HG03045 (cell line): ENCODE results near the gene GPR137B.

Experiments
- ATAC-seq: cut with Tn5 transposase; IDR thresholded peaks from one replicate; pipeline ENCODE4 v1.9.1; 2021; ENCODE audit warnings: mild to moderate bottlenecking, moderate library complexity; ENCODE audit not compliant: unreplicated experiment

The GPR137B gene

DNA sequence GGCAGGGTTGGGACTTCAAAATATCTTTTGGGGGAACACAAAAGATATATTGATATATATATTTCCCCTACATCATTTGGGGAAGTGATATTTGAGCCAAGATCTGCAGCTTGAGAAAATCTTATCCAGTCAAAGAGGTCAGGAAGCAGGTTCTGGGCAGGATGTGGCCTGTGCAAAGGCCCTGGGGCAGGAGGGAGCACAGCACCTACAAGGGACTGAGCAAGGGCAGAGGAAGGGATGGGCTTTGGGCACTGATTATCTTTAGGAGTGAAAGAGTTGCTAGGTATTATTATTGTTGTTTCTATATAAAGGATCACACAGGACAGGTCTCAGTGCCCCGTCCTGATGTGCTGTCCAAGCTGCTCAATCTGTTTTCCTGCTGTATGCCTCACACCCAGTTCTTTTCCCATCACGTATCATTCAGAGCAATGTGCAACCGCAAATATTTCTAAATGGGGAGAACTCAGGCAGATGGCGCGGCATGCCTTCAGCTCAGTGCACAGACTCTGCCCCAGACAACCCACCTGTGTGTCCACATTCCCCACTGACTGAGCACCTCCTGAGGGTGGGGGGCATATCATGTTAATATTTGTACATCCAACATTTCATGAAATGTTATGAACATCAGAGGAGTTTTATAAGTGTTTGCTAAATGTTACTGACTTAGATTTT, 28.1 kb upstream of the GPR137B start:
- ATAC-seq: no peak

DNA sequence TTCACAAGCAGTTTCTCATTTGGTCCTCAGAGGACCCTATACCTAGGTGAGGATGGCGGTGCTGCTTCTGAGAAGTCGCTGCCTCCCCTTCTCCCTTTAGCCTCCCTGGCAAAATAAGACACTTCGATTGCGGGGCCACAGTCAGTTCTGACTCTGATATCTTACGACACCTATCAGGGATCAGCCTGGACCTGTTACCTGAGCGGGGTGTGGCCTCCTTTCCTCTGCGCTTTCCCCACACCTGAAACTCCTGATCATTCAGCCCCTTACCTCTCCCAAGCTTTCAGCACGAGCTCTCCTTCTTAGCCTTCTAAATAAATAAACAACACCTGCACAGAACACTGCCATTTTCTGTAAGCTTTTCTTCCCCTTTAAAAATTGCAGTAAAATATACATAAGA, 24.6 kb upstream of the GPR137B start:
- no peak for ATAC-seq

DNA sequence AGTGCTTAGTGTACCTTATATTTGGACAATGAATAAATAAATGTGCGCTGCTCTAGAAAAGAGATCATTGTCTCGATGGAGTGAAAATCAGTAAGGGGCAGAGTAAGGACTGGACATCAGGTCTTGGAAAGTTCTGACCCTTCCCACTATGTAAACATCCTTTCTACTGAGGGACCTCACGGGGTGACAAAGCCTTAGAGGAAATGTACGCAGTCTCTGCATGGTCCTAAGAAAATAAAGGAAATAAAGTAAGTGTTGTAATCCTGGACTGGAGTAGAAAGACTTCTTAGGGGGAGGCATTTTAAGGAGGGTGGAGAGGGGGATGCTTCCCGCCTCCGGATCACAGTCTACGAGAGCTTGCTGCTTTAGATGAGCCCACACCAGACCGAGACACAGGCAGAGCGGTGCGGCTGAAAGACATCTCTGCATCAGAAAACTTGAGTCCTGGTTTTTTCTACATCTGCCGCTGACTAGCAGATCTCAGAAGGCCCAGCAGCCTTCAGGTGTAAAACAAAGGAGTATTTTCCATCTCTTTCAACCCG, 22.3 kb upstream of the GPR137B start:
- no peak for ATAC-seq

DNA sequence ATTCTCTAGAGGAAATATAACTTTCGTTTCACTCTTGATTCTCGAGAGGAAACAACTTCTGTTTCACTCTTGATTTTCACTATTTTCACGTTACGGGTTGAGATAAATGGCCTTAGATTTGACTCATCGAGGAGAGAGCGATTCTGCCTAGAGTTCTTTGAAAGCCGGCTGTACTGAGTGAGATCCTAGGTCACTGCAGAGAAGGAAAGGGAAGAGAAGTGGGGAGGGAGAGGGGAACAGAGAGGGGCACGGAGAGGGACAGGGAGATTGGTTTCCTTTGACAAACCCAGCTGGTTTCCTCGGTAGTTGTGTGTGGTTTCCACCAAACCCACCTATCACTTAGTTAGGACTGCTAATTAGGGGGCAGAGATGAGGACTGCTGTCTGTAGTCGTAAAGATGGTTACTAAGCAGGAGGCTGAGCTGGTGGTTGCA, 21.6 kb upstream of the GPR137B start:
- no peak for ATAC-seq

DNA sequence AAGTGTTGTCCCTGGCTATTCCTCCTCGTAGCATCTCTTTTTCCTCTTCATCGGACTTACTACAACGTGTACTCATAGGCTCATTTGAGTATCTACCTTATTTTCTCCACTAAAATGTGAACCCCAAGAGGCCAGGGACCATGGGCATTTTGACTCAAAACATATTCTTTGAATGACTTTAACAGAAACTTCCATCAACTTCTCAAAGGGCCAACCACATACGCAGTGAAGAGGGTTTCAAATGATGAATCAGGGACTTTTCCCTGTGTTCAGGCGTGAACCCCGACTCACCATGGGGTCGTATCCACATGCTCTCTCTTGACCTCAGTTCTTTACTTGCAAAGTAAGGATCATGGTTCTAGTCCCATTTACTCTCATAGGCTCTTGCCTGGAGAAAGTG, 20.2 kb upstream of the GPR137B start:
- peak; percentile 65 for ATAC-seq

DNA sequence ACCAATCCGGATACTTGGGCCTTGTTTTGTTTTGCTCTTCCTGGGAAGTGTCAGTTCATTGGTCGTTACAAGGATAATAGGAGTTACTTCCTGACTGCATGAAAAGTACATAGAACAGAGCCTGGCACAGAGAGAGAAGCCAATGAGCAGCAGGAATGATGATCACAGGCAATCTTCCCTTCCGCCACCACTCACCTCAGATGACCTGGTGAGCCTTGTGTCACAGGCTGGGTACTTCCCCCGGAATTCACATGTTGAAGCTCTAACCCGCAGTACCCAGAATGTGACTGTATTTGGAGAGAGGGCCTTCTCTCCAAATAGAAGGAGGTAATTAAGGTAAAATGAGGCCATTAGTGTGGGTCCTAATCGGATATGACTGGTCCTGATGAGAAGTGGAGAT, 18.8 kb upstream of the GPR137B start:
- no peak for ATAC-seq

DNA sequence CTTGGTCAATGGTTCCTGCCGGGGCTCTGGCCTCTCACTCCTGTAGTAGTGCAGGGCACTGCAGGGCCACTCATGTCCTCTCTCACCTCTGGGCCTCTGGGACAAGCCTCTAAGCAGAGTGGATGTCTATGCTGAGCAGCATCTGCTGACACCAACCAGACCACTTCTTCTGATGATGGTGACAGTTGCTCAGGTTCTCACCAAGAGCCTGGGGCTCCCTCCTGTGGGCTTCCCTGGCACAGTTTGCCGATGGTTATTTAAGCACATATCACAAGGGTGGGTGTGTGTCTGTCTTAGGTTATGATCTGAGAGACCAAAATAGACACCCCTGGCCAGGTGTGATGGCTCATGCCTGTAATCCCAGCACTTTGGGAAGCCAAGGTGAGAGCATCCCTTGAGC, 17.4 kb upstream of the GPR137B start:
- ATAC-seq: no peak

DNA sequence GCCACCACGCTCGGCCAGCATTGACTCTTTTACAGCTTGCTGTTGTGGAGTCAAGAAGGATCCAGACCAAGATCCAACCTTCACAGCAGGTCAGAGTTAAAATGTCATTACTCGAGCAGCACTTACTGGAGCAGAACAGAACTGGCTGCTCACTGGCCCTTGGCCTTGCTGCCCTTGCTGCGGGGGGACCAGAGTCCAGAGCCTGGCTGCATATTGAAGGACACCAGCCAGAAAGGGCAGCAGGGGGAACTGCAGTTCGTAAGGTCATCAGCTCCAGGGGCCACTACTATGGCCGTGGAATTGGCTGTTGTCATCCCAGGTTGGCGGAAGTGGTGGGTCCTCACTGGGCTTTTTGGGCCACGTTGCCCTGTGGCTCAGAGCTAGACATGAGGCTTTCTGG, 15.3 kb upstream of the GPR137B start:
- ATAC-seq: no peak

DNA sequence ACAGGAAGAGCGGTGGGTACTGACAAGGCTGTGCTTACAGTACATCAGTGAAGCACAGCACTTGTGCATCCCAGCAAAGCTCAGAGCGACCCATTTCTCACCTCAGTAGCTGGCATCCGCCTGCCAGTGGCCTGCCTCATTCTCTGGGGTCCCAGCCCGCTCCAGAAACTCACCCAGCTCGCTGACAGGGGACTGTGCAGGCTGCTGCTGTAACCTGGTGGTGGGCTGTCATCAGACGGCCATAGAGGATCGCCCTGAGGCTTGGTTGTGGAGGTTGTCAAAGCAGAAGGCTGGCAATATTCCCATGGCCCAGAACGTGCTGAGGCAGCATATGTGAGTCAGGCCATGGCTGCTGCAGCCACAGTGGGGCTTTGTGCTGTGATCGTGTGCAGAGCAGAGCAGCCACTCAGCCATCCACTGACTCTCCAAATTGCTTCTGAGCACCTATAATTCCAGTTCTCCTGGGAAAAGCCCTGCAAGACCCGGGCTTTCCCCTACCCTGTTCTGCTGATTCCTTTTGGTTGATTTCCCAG, 13.6 kb upstream of the GPR137B start:
- ATAC-seq: no peak

DNA sequence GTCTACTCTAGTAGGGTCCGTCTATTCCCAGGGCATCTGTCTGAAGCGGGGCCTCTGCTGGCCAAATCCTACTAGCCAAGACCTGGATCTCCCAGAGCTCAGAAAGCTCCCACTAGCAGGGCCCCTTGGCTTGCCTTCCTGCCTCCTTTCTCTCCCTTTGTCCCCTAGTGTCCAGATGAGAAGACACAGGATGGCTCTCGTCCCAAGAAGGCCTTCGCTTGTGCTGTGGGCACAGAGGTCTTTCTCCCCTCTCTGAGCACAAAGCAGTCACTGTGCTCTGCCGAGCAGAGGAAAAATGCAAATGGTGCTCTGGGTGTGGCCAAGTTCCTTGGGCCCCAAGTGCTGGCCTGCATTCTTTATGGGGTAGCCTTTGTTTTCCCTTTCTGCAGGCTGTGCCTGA, 13.0 kb upstream of the GPR137B start:
- no peak for ATAC-seq

DNA sequence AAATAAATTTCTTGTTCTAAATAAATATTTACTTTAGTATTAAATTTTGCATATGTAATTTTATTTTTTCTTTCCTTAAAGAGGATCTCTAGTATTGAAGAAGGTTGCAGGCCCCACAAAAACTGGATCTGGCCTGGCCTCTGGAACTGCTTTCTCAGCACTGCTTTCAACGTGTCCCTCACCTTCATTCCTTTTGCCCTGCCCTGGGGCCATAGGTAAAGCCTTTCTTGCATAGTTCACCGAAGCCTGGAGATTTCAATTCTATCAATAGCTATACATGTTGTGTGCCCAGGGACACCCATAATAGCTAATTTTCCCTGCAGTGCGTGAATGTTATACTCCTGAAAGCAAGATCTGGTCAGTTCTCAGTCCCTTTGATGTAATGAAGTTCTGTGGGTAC, 12.0 kb upstream of the GPR137B start:
- no peak for ATAC-seq

DNA sequence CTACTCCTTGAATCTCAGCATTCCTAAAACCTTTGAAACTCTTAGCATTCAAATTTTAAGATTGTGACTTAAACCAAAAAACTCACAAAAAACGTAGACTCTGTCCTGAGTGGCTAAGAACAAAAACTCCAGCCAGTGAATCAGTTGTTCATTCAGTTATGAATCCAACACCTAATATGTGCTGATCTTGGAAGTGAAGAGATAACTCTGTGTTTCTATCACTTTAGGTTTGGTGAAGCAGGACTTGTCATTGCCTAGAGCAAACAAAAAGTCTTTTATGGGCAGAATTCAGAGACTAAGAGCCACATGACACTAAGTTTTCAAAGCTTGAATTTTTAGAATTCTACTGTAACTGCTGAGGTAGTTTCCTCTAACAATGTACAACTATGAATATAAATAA, 10.4 kb upstream of the GPR137B start:
- ATAC-seq: no peak

DNA sequence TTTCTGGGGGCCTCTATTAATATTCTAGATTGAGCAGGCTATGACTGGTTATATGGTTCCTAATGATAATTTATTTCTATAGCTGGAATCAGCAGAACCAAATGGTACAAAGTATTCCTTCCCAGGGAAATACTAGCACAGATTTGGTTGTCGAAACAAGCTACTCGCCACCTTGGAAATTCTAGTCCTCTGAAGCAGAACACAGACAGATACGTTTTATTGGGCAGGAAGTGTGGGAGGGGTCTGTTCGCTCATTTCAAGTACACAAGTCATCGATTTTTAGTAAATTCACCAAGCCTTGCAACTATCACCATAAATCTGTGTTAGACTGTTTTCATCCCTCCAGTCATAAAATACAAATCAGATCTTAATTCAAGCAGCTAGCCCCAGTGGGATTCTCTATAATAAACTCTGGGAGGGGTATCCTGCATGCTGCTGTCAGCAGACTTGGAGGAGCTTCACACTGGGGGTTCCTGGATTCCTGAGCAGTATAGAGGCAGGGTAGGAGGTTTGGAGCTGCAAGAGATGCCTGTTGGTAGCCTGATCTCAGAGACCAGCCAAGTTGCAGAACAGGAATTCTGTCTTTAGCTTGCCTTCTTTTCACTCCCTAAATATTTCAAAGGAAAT, 9.8 kb upstream of the GPR137B start:
- ATAC-seq: no peak

DNA sequence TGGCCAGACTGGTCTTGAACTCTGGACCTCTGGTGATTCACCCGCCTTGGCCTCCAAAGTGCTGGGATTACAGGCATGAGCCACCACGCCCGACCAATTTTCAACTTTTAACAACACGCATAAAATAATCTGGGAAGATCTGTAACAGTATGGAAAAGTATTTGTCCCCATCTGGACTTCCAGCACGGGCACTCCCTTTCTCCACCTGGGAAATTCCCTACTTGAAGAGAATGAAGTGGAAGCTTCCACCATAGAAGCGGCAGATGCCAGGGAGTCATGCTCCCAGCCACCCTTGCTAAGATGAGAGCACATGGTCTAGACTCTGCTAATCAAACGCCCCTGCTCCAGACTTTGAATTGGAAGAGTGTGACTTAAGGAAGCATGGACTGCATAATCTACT, 9.0 kb upstream of the GPR137B start:
- ATAC-seq: no peak

DNA sequence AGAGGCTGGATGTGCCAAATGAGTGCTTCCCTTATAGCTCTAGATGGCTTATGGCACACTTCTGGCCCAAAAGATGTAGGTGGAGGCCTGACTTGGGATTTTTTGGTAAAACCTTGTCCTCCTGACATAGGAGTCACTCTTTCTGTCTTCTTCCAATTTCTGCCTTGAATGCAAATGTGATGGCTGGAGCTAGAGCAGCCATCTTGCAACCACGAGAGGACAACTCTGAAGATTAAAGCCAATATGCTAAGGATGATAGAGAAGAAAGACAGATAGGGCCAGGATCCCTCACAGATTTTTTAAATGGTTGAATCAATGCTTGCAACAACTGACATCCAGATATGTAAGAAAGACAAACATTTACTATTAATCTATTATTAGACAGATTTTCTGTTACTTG, 8.5 kb upstream of the GPR137B start:
- ATAC-seq: no peak

DNA sequence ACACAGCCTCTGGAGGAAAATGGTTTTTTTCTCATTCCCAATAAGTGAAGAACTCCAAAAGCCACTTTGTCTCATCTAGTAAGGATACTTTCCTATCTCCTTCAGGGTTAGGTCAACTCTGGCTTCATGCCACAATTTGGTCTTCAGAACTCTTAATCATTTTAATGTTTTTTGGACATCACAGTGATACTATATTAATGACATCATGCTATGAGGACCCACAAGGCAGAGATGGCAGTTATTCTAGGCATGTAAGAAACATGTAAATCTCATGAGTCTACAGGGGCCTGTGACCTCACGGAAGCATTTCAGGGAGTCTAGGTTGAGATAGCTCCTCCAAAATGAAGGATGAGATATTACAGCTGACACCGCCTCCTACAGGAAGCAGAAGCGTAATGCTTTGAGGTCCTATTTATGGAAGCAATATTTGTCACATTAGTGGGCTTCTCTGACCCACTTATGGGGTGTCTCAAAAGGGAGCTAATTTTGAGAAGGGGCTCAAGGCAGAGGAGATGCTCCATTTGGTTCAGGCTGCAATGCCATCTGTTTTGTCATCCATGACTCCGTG, 5.0 kb upstream of the GPR137B start:
- ATAC-seq: no peak

DNA sequence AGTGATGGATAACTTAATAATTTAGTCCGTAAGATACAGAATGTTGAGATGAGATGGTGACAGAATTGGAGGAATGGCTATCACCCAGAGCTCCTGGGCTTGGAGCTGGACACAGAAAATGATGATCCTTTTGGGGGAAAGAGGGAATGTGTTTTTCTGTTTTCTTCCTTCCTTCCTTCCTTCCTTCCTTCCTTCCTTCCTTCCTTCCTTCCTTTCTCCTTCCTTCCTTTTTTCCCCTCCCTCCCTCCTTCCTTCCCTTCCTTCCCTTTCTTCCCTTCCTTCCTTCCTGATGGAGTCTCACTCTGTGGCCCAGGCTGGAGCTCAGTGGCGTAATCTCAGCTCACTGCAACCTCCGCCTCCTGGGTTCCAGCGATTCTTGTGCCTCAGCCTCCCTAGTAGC, 2.8 kb upstream of the GPR137B start:
- ATAC-seq: no peak

DNA sequence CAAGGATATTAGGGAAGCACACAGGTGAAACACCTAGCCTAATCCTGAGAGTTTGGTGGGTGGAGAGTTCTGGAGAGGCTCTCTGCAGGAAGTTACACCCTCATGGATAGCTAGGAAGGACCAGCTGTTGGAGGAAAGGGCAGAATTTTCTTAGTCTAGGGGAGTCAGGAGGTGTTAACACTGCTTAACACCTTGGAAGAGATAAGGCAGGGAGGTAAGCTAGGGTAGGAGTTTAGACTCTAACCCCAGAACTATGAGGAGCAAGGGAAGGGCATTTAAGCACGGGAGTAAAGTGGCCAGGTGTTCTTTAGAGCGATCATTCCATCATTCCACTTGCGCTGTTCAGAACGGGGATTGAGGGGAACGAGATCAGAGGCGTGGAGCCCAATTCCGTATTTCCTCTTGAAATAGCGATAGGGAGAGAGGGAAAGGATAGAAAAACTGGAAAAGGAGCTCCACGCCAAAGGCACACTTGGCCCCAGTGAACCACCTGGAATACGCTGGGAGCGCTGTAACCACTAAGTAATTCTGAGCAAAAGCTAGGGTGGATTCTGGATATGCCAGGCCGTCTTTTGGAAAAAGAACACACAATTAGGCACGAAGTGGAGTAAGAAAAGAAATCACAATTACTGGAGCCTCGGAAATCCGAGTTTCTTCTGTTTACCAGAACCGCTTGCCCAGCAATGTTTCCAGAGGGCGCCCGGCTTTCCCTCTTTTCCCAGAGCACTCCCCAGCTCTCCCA, 1.5 kb upstream of the GPR137B start:
- ATAC-seq: no peak

DNA sequence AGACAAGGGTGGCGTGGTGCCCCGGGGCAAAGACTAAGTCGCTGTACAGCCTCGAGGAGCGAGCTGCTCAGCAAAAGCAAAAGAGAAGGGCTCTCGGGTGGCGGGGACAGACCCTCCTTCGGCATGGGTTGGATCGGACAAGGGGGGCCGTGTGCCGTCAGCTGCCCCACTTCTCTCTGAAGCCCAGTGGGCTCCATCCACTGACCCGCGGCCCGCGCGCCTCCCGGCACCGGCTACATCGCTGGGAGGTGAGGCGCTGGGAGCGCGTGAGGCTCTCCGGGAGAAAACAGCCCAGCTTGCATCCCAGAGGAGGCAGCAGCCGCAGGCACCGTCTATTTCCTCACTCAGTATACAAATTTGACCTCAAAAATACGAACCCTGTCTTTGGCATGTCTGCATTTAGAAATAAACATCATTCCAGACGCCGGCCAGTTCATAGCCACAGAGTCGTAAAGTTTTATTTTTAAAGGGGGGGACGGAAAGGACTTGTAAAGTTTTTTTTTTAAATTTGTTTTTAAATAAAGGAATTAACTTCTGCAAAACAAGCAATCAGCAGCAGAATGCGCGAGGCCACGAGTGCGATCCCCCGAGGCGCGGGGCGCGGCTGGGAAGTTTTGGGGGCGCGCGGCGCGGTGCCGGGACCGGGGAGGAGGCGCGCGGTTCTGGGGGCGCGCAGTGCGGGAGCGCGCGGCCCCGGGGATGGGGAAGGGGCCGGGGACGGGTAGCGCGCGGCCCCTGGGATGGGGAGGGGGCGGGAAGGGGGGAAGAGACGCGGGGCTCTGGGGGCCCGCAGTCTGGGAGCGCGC, 689 bp upstream of the GPR137B start:
- peak; percentile 9 for ATAC-seq

DNA sequence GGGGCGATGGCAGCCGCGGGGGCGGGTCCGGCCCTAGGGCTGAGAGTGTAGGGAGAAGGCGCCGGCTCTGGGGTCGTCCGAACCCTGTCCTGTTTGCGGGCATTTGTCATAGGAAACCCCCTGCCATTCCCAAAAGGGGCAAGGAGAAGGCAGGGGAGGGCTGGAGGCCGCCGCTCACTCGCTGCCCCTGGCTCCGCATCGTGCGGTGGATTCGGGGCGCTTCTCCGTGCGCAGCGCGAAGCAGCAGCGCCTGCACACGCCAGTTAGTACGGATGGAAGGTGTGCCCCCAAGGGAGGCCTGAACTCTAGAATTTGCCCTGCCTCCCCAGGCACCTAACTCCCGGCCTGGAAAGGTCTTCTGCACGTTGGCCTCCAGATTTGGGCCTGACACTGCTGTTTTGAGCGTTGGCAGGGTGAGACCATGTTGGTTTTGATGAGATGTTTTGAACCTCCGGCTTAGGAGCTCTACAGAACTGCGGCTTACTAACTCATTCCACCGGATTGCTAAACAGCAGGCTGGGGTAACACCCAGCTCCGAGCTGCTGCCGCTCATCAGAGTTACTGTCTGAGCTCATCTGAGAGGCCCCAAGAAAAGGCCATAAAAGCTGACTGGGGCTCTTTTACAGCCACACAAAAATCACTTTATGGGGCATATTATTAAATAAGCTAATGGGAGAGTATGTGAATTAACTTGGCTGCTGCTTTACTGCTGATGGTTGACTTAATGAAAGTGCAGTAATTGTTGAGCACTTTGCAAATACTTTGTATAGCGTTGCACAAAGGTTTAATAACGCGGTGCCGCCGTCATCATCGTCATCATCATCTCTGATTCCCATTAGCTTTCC, 987 bp downstream of the GPR137B start:
- ATAC-seq: peak; percentile 30
